Measurements from ENCODE around the gene EARS2.

EARS2 gene

DNA sequence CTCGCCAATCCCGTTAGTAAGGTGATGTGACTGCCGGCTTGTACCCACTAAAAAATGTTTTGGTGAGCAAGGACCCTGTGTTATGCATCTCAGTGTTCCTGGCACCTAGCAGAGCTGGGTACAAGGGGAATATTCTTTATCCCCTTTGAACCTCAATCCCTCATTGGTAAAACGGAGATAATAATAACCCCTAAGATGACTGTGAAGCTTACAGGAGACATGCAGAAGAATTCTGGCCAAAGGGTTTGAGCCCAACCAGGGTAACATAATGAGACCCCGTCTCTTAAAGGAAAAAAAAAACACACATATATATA, 47.8 kb downstream of the EARS2 start:
- DNase-seq (ENCODE audit: insufficient read length, low spot score) (no peak), FAIRE-seq (no peak)

DNA sequence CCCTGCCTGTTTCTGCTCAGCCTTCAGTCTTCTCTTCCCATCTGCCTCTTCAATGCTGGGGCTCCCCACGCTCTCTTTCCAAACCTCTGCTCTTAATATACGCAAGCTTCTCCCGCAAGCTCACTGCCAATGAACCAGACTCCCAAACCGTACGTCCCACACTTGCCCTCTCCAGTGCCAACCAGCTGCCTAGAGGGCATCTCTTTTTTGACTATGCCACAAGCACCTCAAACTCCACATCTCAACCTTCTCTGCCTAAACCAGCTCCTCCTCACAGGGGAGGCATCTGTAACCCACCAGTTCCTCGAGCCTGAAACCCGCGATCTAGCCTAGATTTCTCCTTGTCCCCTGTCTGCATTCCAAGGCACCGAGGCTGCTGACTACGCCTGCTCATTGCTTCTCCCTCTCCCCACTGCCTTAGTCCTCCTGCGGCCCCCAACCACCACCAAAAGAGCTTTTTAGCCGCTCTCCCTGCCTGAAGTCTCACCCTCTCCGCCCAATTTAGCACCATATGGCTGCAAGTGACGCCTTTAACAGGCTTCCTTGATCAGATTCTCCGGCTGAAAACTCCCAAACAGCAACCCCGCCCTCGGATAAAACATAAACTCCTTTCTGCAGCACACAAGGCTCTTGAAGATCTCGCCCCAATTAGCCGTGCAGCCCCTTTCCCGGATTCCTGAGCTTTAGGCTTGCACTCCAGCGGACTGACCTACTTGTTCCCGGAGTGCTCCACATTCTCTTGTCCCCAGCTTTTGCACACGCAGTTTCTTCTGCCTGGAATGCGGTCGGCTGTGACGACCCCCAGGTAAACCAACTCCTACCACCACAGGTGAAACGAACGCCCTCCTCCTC, 48.3 kb downstream of the EARS2 start:
- DNase-seq (ENCODE audit: insufficient read length, low spot score) = no peak
- peak; percentile 51 for FAIRE-seq

DNA sequence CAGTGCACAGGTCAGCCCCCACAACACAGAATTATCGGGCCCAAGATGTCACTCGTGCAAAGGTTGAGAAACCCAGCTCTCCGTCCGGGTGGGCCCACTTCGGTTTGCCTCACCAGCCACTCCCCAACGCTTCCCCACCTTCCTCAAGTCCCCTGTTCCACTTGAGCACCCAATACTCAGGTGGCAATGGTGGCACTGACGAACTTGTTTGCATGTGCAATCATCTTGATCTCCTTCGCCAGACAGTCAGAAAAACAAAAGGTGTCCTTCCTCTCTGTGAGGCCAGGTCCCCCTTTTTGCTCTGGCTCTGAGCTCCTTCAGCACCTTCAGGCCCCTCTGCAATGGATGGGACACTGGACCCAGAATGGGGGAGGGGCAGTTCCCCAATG, 50.5 kb downstream of the EARS2 start:
- no peak for DNase-seq (ENCODE audit: insufficient read length, low spot score)
- FAIRE-seq = no peak

DNA sequence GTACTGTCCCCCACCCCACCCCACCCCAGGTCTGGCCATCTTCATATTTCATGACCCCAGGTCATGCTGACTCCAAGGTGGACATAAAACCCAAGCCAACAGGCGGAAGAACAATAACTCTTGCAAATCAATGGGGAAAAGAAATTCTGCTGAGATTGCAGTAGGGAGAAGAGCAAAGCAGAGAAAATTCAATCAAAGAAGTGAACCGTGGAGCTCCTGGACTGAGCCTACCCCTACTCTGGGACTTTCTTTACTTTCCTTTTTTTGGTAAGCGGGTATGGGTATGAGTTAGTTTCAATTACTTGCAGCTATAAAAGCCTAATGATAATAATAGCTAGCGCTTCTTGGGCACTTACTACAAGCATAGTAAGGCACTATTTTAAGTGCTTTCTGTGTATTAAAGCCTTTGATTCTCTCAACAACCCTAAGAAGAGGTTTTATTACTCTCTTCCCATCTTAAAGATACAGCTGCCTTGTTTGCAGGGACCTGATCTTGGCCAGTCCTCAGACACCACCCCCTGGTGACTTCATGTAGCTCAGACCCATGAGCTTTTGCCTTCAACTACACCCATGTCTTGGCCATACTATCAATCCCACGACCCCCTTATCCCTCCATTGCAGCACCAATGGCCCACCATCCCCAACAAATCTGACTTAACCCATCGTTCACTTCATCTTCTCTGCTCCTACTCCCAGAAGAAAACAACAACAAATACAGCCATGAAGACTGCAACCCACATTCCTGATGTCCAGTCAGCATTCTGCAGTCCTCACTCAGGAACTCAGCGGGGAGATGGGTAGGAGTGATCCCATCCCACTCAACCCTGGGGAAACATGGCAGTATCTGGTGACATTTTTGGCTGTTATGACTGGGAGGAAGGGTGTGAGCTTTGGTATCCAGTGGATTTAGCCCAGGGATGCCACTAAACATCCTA, 51.2 kb downstream of the EARS2 start:
- peak; percentile 48 for FAIRE-seq

DNA sequence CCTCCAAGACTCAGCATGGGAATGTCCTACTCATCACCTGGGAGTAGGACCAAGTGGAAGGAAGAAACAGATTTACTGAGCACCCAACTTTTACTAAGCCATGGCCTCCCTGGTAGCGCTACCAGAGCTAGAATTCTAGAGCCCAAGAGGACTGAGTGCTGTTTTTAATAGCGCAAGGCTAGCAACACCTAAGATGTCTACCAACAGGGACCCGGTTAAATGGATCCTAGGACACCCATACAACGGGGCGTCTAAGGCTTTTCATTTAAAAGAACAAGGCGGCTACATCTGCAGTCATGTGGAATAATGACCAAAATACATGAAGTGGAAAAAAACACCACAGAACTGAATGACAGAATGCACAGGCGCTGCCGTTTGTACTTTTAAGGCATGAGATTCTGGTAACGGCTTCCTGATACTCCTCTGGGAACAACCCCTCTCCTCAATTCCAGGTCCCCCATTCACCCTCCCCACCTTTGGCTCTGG, 51.9 kb downstream of the EARS2 start:
- DNase-seq (ENCODE audit: insufficient read length, low spot score) (no peak), FAIRE-seq (no peak)

More for the DNA sequence above, 51.2 kb downstream of the EARS2 start:
- DNase-seq (ENCODE audit: insufficient read length, low spot score) = no peak

DNA sequence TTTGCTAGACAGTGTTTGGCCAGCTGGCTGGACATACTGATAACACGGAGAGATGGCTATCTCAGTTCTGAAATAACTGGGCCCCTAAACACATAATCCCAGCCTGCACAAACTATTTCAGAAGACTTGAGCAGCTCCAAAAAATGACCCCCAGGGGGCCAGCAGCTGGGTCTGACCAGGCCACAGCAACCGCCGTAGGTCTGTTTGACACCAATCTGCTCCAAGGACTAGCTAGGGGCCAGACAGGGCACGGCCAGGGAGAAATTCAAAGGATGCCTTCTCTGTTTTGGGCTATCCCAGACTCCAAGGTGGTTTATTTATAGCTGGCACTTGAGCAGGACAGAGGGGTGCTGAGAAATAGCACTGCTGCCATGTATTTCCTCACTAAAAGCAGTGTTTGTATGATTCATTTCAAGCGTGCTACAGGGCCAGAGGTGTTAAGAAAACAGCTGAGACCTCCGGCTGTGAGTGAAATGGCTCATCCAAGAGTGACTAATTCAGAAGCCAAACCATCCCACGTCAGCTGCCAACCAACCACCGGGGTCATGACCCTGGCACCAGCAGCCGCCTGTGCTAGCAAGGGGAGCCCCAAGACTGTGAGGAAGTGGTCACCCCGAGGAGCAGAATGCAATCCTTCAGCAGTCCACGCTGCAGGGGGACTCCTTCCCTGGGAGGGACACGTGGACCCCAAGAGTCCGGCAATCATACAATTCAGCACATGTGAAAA, 52.5 kb downstream of the EARS2 start:
- DNase-seq (ENCODE audit: insufficient read length, low spot score) = peak; percentile 41
- peak; percentile 72 for FAIRE-seq

DNA sequence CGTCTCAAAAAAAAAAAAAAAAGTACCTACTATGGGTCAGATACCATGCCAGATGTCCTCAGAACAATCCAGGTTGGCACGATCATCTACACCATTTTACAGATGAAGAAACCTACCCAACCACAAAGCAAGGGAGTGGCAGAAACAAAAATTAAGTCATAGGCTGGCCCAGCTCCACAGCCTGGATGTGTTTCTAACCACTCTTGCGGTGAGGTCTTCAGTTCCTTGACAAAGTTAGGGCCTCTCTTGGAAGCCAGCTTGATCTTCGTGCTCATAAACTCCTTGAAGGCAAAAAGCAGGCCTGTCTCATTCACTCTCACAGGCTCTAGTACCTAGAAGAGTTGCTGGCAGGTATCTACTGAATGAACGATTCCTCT, 53.1 kb downstream of the EARS2 start:
- FAIRE-seq = no peak
- no peak for DNase-seq (ENCODE audit: insufficient read length, low spot score)

DNA sequence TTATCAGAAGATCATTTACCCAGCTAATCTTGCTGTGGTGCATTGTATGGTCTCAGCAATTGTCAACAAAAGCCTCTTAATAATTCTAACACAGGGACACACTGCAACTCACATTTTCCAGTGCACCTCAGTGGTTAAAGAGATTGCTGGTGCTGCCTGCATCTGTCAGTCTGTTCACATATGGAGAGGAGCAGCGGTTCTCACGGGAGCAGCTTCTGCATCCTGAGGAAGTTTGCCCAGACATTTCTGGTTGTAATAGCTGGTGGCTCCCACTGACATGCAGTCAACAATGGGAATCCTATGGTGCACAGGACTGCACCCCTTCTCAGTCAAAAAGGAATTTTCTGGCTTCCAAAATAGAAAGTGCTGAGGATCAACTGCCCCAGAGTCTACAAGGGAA, 54.7 kb downstream of the EARS2 start:
- DNase-seq (ENCODE audit: insufficient read length, low spot score) (no peak), FAIRE-seq (no peak)

DNA sequence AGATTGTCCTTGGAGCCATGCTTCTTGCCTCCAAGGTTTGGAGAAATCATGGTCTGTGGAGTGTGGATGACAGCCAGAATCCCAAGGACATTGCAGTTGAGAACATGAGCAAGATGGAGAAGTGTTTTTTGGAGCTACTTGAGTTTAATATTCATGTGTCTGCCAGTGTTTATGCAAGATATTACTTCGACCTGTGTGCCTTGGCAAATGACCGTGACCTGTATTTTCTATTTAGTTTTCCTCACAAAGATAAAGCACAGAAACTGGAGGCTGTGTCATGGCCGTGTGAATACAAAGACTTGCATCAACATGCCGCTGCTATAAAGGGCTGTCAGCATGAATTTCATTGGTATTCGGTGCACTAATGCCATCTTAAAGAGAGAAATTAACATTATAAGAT, 55.9 kb downstream of the EARS2 start:
- FAIRE-seq = no peak

DNA sequence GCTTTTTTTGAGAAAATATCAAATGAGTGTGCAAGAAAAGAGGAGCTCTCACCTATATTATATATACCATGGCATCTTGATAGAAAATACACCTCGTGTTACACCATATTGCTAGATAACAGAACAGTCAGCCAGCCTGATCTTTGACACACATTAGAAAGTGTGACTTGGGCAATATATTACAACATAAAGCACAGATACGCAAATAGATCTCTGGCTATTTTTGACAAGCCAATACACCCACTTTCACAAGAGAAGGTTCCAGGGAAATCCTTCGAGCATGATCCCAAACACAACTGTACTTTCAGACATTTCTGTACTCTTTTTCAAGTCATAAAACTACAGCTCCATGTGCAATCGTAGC, 56.3 kb downstream of the EARS2 start:
- no peak for FAIRE-seq
- DNase-seq (ENCODE audit: insufficient read length, low spot score) = no peak

More for the DNA sequence above, 55.9 kb downstream of the EARS2 start:
- DNase-seq (ENCODE audit: insufficient read length, low spot score) = no peak

DNA sequence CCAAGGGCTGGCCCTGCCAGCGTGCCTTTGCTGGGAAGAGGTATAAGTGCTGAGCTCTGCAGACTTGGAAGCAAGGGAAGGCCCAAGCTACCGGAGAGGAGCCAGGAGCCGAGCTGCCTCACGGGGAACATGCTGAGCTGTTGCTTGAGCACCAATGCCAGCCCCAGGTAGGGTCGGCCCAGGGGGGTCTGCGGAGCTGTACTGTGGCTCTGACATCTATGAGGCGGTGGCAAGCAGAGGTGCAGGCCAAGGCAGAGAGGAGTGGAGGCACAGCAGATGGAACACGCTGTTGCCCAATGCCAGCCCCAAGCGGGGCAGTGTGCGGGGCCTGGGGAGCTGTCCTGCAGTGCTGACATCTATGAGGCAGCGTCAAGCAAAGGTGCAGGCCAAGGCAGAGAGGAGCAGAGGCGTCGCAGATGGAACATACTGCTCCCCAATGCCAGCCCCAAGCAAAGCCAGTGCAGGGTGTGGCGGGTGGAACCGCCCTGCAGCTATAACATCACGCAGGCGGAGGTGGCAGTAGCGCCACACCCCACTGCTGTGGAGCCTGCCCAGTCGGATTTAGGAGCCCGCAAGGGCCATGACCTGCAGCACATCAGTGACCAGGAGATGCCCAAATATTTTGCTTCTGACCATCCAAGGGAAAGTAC, 56.8 kb downstream of the EARS2 start:
- FAIRE-seq (no peak), DNase-seq (ENCODE audit: insufficient read length, low spot score) (no peak)

DNA sequence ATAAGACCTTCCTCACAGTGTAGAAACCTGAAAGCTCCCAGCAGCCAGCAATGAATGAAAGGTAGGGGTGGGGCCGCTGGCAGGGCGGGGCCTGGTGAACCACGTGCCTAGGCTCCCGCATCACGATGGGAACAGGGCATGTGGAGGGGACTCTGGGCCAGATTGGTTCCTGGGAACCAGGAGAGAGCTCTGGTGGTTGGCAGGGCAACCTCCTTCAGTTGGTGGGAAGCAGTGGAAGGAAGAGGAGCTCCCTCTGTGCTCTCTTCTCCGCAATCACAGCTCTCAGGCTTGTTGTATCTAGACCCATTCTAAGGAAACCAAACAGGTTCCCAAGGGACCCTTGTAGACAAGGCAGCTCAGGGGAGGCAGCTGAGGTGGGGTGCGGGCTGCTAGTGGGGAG, 57.3 kb downstream of the EARS2 start:
- DNase-seq (ENCODE audit: insufficient read length, low spot score) = no peak
- no peak for FAIRE-seq

DNA sequence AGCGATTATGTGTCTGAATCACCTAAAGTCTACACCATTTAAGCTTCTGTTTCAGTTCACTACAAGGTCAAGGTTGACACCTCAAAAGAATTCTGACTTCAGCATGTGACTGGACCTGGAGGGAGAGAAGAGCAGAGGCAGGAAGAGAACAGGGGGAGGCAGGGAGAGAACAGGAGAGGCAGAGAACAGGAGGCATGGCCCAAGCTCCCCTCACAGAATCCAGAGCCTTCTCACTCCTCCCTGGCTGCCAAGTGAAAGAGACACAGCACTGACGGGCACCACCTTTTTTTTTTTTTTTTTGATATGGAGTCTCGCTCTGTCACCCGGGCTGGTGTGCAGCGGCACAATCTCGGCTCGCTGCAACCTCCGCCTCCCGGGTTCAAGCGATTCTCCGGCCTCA, 58.3 kb downstream of the EARS2 start:
- DNase-seq (ENCODE audit: insufficient read length, low spot score) (no peak), FAIRE-seq (no peak)

DNA sequence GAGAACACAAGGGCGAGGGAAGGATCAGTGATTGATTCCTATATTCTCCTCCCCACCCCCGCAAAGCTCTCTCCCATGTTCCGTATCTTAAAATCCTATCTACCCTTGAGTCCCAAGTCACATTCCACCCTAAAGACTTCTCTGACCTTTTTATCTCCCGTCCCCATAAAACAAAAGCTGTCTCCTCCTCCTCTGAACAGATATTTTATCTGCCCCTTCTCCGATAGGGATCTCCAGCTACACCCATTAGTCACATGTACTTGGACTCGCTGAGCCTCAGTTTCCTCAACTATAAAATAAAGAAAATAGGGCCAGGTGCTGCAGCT, 59.6 kb downstream of the EARS2 start:
- no peak for DNase-seq (ENCODE audit: insufficient read length, low spot score)
- no peak for FAIRE-seq

DNA sequence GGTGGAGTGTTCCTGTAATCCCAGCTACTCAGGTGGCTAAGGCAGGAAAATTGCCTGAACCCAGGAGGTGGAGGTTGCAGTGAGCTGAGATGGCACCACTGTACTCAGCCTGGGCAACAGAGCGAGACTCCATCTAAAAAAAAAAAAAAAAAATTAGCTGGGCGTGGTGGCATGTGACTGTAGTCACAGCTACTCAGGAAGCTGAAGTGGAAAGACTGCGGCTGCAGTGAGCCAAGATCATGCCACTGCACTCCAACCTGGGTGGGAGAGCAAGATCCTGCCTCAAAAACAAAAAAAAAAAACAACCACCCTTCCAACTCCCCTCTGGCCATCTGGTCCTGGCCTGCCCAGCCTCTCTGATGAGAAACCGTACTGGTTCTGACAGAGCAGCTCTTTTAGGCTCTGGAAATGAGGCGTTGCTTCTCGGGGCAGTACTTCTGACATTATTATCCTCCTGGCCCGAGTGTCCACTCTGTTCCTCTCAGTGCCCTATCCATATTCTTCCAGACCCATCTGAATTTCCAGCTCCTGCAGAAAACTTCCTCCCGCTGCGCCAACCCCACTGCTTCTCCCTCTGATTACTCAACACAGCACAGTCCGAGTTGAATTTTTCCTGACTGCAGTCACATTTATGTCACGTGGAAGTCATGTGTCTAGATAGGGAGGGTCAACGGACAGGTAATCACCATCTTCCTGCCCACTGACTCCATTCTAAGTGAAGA, 60.2 kb downstream of the EARS2 start:
- no peak for FAIRE-seq
- DNase-seq (ENCODE audit: insufficient read length, low spot score) = no peak

DNA sequence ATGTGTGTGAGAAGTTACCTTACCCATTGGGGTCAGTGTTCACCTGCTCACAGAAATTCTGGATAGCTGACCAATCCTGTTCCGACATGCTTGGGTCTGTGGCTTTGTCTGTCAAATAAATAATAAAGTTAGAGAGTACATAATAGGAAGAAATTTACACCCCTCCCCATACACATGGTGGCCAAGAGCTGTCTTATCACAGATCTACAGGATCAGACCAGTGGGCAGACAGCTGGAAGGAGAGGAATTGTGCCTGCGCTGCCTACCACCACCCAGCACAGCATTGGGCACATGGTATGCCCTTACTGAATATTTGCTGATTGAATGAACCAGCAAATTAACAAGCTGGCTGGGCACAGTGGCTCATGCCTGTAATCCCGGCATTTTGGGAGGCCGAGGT, 61.5 kb downstream of the EARS2 start:
- FAIRE-seq (no peak), DNase-seq (ENCODE audit: insufficient read length, low spot score) (no peak)

DNA sequence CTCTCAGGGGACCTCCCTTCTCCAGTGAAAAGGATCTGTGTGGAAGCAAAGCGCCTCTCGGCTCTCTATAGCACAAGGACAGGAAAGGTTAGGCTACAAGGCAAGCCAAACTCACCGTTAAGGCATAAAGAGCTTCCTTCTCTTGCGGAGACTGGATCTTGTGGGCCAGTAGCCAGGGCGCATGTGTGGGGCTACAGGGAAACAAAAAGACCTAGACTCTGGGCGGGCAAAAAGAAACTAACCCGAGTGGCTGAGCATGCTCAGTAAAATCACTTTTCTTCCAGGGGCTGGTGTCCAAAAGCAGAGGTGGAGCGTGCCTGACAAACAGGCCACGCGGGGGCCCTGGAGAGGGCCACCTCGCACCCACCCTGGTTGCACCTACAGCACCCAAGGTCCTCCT, 63.0 kb downstream of the EARS2 start:
- DNase-seq (ENCODE audit: insufficient read length, low spot score) = no peak
- FAIRE-seq = no peak

DNA sequence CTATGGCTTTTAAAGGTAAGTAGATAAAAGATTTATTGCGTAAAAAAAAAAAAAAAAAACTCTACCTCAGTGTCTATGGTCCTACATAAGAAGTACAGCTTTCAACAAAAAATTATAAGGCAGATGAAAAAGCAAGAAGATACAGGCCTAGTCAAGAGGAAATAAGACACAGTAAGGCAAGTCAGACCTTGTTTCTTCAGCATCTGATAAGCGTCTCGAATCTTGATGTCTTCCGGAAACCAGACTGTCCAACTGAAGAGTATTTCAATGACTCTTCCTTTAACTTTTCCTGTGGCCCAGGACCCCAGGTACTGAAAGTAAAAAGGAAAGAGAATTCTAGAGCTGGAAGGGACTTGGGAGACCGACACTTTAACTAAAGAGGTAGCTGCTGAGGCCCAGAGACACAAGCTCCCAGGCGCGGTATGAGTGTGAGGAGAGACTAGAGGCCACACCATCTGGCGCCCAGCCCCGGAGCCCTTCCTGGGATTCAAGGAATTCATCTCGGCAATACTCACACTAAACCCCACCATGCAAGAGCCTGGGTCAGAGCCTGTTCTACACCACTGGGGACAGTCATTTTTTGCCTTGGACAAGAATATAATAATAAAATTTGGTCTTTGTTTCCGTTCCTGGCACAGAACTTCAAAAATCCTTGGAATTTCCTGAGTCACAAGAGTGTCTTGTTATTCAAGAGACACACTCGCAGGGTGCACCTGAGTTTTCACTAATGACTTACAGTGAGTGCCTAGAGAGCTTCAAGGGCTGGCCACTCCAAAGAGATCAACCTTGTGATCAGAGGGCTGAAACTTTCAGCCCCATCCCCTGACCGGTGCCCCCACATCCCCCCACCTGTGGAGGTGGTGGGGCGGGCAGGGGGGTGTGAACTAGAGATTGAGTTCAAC, 65.4 kb downstream of the EARS2 start:
- DNase-seq (ENCODE audit: insufficient read length, low spot score) (no peak), FAIRE-seq (no peak)

DNA sequence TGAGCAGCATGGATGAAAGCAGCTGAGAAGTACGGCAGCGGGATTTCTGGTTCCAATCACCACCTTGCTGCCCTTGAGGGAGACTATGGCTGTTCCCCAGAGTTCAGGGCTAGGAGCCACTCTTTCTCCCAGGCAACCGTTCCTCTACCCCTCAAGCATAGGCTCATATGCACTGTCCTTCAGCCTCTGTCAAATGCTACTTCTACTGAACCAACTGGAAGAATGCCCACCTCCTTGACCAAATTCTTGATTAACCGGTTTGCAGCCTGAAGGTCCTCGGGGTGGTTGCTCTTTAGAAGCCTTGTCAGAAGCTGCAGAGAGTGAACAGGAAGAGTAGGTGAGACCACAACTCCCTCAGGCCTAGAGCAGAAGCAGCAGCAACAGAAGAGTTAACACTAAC, 70.7 kb downstream of the EARS2 start:
- FAIRE-seq (no peak), DNase-seq (ENCODE audit: insufficient read length, low spot score) (no peak)

Measured in GM19239 (cell line).